Neuronal stem cell (in vitro differentiated cells): Measurements from ENCODE around the gene GLRX5.

Source experiments
- DNase-seq: peaks from one replicate; pipeline ENCODE4 v3.0.0-alpha.2; 2013; ENCODE audit warnings: low spot score
- H2AFZ ChIP-seq: one replicate; pipeline ENCODE4 v1.6.1; 2013; ENCODE audit warnings: mild to moderate bottlenecking, low read length, inconsistent platforms
- H2AK5ac ChIP-seq: 2 replicates; pipeline ENCODE4 v1.6.1; 2013; ENCODE audit warnings: low read depth, mild to moderate bottlenecking, inconsistent platforms, low read length, moderate library complexity, mixed read lengths
- H2BK120ac ChIP-seq: 2 replicates; pipeline ENCODE4 v1.6.1; 2013; ENCODE audit warnings: low read depth, mild to moderate bottlenecking, inconsistent platforms, low read length, moderate library complexity, mixed read lengths
- H2BK12ac ChIP-seq: one replicate; pipeline ENCODE4 v1.6.1; 2013; ENCODE audit warnings: low read length, inconsistent platforms
- H2BK15ac ChIP-seq: 2 replicates; pipeline ENCODE4 v1.6.1; 2013; ENCODE audit warnings: mild to moderate bottlenecking, low read length, inconsistent platforms, mixed read lengths
- H2BK5ac ChIP-seq: one replicate; pipeline ENCODE4 v1.6.1; 2013; ENCODE audit warnings: inconsistent platforms, mild to moderate bottlenecking, low read length, moderate library complexity
- H3K14ac ChIP-seq: one replicate; pipeline ENCODE4 v1.6.1; 2013; ENCODE audit warnings: low read length, inconsistent platforms
- H3K18ac ChIP-seq: 2 replicates; pipeline ENCODE4 v1.6.1; 2013; ENCODE audit warnings: low read length, inconsistent platforms
- H3K23ac ChIP-seq: 2 replicates; pipeline ENCODE4 v1.6.1; 2013; ENCODE audit warnings: low read depth, mild to moderate bottlenecking, mixed read lengths, low read length, inconsistent platforms; ENCODE audit not compliant: poor library complexity
- H3K27ac ChIP-seq: replicated peaks from 3 replicates; pipeline ENCODE4 v1.5.1; 2013; ENCODE audit warnings: low read length, inconsistent platforms
- H3K27me3 ChIP-seq, 3 experiments: 2 replicates each; pipeline ENCODE4 v1.6.1; 2013; ENCODE audit warnings: low read length in 3 of 3, mild to moderate bottlenecking in 2 of 3, inconsistent platforms in 1 of 3, low read depth in 1 of 3, mixed read lengths in 1 of 3, moderate library complexity in 1 of 3; ENCODE audit not compliant: control insufficient read depth in 3 of 3, insufficient read depth in 3 of 3
- H3K36me3 ChIP-seq, 2 donors: replicated peaks in 1 of 2; 2 replicates each; pipeline ENCODE4 v1.6.1; 2013; ENCODE audit warnings: low read length in 2 of 2; ENCODE audit not compliant: control insufficient read depth in 2 of 2, insufficient read depth in 2 of 2
- H3K4ac ChIP-seq: 2 replicates; pipeline ENCODE4 v1.6.1; 2013; ENCODE audit warnings: inconsistent platforms, mild to moderate bottlenecking, low read length, moderate library complexity
- H3K4me1 ChIP-seq, 2 donors: 1 replicate in 1 of 2; 2 replicates in 1 of 2; pipeline ENCODE4 v1.6.1; 2013; ENCODE audit warnings: low read length in 2 of 2, low read depth in 1 of 2; ENCODE audit not compliant: control insufficient read depth in 2 of 2, insufficient read depth in 1 of 2
- H3K4me2 ChIP-seq: one replicate; pipeline ENCODE4 v1.6.1; 2013; ENCODE audit warnings: mild to moderate bottlenecking, low read length, inconsistent platforms; ENCODE audit not compliant: insufficient read depth, poor library complexity, severe bottlenecking
- H3K4me3 ChIP-seq, 2 donors: 2 replicates each; pipeline ENCODE4 v1.5.1; 2013; ENCODE audit warnings: low read length in 2 of 2, mild to moderate bottlenecking in 2 of 2, inconsistent platforms in 1 of 2, moderate library complexity in 1 of 2
- H3K79me1 ChIP-seq: one replicate; pipeline ENCODE4 v1.6.1; 2013; ENCODE audit warnings: low read depth, mild to moderate bottlenecking, inconsistent platforms, low read length, moderate library complexity
- H3K9ac ChIP-seq: one replicate; pipeline ENCODE4 v1.6.1; 2013; ENCODE audit warnings: mild to moderate bottlenecking, low read depth, low read length, inconsistent platforms; ENCODE audit not compliant: poor library complexity
- H3K9me3 ChIP-seq, 2 donors: replicated peaks in 1 of 2; 2 replicates each; pipeline versions ENCODE3 to v1.6.1; 2013; ENCODE audit warnings: low read length in 2 of 2, mild to moderate bottlenecking in 2 of 2, inconsistent platforms in 1 of 2, low read depth in 1 of 2, mixed read lengths in 1 of 2, moderate library complexity in 1 of 2; ENCODE audit not compliant: control insufficient read depth in 2 of 2, insufficient read depth in 1 of 2
- H4K8ac ChIP-seq: one replicate; pipeline ENCODE4 v1.6.1; 2013; ENCODE audit warnings: low read depth, mild to moderate bottlenecking, inconsistent platforms, low read length, moderate library complexity
- H4K91ac ChIP-seq: one replicate; pipeline ENCODE4 v1.6.1; 2013; ENCODE audit warnings: low read length, low read depth, mild to moderate bottlenecking, inconsistent platforms; ENCODE audit not compliant: poor library complexity
- WGBS, 2 donors: extraction: QIAGEN DNeasy Blood & Tissue Kit; methylation state at CpG; one replicate each; pipeline ENCODE4 v1.1.7; 2013; ENCODE audit warnings: missing lambda C conversion rate in 2 of 2, mixed read lengths in 1 of 2; ENCODE audit not compliant: insufficient read length in 2 of 2, insufficient replicate concordance in 1 of 2; ENCODE audit errors: extremely low coverage in 2 of 2; 5-methylcytosine and 5-hydroxymethylcytosine counted together

GLRX5 gene

GRCh38 chr14:95500201-95500681, 34.6 kb upstream of the GLRX5 start:
- DNase-seq, result no peak
- Histone ChIP-seq H3K79me1 (no peaks in the 10 kb centered on the region), H3K36me3 (no peaks in the 10 kb centered on the region), H3K4ac (no peak overlapping the region), H3K27me3 (peaks cover 0 to 17% (median 0%) of the 10 kb centered on the region in 3 experiments), H2BK120ac (peak overlapping the region; percentile 47), H3K4me1 (peaks cover 8 to 9% of the 10 kb centered on the region in 2 donors), H2BK15ac (peak overlapping the region; percentile 15), H3K9ac (no peak overlapping the region), H3K4me3 (no peak overlapping the region), H3K18ac (peak overlapping the region; percentile 68), H4K91ac (no peak overlapping the region), H3K27ac (no peak overlapping the region), H4K8ac (peak overlapping the region; percentile 56), H2AK5ac (peak overlapping the region; percentile 40), H2AFZ (no peak overlapping the region), H2BK12ac (no peak overlapping the region), H3K14ac (no peak overlapping the region), H3K4me2 (no peak overlapping the region), H3K23ac (no peak overlapping the region), H2BK5ac (no peak overlapping the region), H3K9me3 (no peaks in the 10 kb centered on the region)
- WGBS, 2 donors, result no CpG with 5 or more reads among the region's 14 CpGs

GRCh38 chr14:95500772-95501401, 34.0 kb upstream of the GLRX5 start:
- H2AFZ ChIP-seq, result no peak overlapping the region
- no peak overlapping the region for H2BK12ac ChIP-seq
- H3K9me3 ChIP-seq, result no peaks in the 10 kb centered on the region
- peak overlapping the region; percentile 47 for H2BK120ac ChIP-seq
- H2AK5ac ChIP-seq, result peak overlapping the region; percentile 40
- H2BK15ac ChIP-seq, result peak overlapping the region; percentile 15
- peaks cover 8 to 9% of the 10 kb centered on the region in 2 donors for H3K4me1 ChIP-seq
- H3K9ac ChIP-seq, result no peak overlapping the region
- H3K4me3 ChIP-seq, result no peak overlapping the region
- no peak overlapping the region for H2BK5ac ChIP-seq
- no peak overlapping the region for H3K27ac ChIP-seq
- H3K18ac ChIP-seq, result peak overlapping the region; percentile 68
- H3K27me3 ChIP-seq, result peaks cover 0 to 17% (median 0%) of the 10 kb centered on the region in 3 experiments
- no peak for DNase-seq
- no peak overlapping the region for H3K4ac ChIP-seq
- WGBS, 2 donors, result no CpG with 5 or more reads among the region's 14 CpGs
- H4K91ac ChIP-seq, result no peak overlapping the region
- H3K79me1 ChIP-seq, result no peaks in the 10 kb centered on the region
- no peak overlapping the region for H3K14ac ChIP-seq
- no peak overlapping the region for H3K4me2 ChIP-seq
- H3K36me3 ChIP-seq, result no peaks in the 10 kb centered on the region
- no peak overlapping the region for H4K8ac ChIP-seq
- peak overlapping the region; percentile 38 for H3K23ac ChIP-seq

GRCh38 chr14:95502381-95502950, 32.4 kb upstream of the GLRX5 start:
- H3K4me1 ChIP-seq, result peaks cover 0 to 8% of the 10 kb centered on the region in 2 donors
- WGBS, 2 donors, result no CpG with 5 or more reads among the region's 14 CpGs

DNA sequence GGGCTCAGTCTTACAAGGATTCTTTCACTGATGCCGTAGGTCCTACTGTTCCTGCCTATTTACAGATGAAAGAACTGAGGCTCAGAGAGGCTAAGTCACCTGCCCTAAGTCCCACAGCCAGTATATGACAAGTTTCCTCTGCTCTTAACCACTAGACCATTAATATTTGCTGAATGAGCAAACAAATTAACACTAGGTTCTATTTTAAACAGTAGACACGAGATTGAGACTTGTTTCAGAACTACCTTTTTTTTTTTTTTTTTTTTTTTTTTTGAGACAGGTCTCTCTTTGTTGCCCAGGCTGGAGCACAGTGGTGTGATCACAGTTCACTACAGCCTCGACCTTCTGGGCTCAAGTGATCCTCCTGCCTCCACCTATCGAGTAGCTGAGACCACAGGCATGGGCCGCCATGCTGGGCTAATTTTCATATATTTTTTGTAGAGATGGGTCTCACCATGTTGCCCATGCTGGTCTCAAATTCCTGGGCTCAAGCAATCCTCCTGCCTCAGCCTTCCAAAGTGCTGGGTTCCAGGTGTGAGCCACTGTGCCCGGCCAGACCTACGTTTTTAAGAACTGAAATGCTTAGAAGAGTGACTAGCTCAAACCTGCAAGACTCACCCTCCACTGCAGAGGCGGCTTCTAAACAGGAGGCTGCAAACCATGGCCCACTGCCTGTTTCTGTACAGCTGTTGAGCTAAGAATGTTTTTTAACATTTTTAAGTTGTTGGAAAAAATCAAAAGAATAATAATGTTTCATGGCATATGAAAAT, 31.3 kb upstream of the GLRX5 start:
- no peak overlapping the region for H3K14ac ChIP-seq
- H3K4me2 ChIP-seq, result no peak overlapping the region
- peaks cover 0 to 8% of the 10 kb centered on the region in 2 donors for H3K4me1 ChIP-seq
- no peak overlapping the region for H3K4ac ChIP-seq
- H2BK15ac ChIP-seq, result no peak overlapping the region
- no peak overlapping the region for H2BK5ac ChIP-seq
- WGBS, 2 donors, result no CpG with 5 or more reads among the region's 8 CpGs
- no peak overlapping the region for H3K27ac ChIP-seq
- no peaks in the 10 kb centered on the region for H3K9me3 ChIP-seq
- peaks cover 0 to 35% (median 0%) of the 10 kb centered on the region in 3 experiments for H3K27me3 ChIP-seq
- H2BK12ac ChIP-seq, result no peak overlapping the region
- H4K91ac ChIP-seq, result no peak overlapping the region
- no peak overlapping the region for H3K18ac ChIP-seq
- H3K79me1 ChIP-seq, result no peaks in the 10 kb centered on the region
- H2AFZ ChIP-seq, result no peak overlapping the region
- H3K23ac ChIP-seq, result no peak overlapping the region
- H3K36me3 ChIP-seq, result no peaks in the 10 kb centered on the region
- H2BK120ac ChIP-seq, result no peak overlapping the region
- no peak overlapping the region for H3K9ac ChIP-seq
- no peak overlapping the region for H2AK5ac ChIP-seq
- DNase-seq, result no peak
- H4K8ac ChIP-seq, result no peak overlapping the region
- no peak overlapping the region for H3K4me3 ChIP-seq

More at GRCh38 chr14:95502381-95502950, 32.4 kb upstream of the GLRX5 start:
- no peak overlapping the region for H2BK15ac ChIP-seq
- no peak overlapping the region for H2BK120ac ChIP-seq
- H3K79me1 ChIP-seq, result no peaks in the 10 kb centered on the region
- H2AK5ac ChIP-seq, result no peak overlapping the region
- no peak overlapping the region for H2AFZ ChIP-seq
- H3K9me3 ChIP-seq, result no peaks in the 10 kb centered on the region
- no peak overlapping the region for H2BK5ac ChIP-seq
- no peaks in the 10 kb centered on the region for H3K36me3 ChIP-seq
- H3K27ac ChIP-seq, result no peak overlapping the region
- no peak for DNase-seq
- H2BK12ac ChIP-seq, result no peak overlapping the region
- no peak overlapping the region for H4K8ac ChIP-seq
- H3K18ac ChIP-seq, result no peak overlapping the region
- peaks cover 0 to 26% (median 0%) of the 10 kb centered on the region in 3 experiments for H3K27me3 ChIP-seq
- H3K14ac ChIP-seq, result no peak overlapping the region
- no peak overlapping the region for H4K91ac ChIP-seq
- H3K9ac ChIP-seq, result no peak overlapping the region
- H3K4me3 ChIP-seq, result no peak overlapping the region
- H3K4ac ChIP-seq, result no peak overlapping the region
- no peak overlapping the region for H3K4me2 ChIP-seq
- no peak overlapping the region for H3K23ac ChIP-seq
